SH-SY5Y (cell line): ENCODE results near the gene EML2.

Experiments
- GATA2 ChIP-seq: IDR thresholded peaks from 2 replicates; pipeline ENCODE4 v1.6.1; 2011; ENCODE audit warnings: mild to moderate bottlenecking, low read depth, low read length
- GATA3 ChIP-seq: IDR thresholded peaks from 2 replicates; pipeline ENCODE4 v1.6.1; 2011; ENCODE audit warnings: low read depth, mild to moderate bottlenecking, low read length, moderate library complexity

Gene EML2

DNA sequence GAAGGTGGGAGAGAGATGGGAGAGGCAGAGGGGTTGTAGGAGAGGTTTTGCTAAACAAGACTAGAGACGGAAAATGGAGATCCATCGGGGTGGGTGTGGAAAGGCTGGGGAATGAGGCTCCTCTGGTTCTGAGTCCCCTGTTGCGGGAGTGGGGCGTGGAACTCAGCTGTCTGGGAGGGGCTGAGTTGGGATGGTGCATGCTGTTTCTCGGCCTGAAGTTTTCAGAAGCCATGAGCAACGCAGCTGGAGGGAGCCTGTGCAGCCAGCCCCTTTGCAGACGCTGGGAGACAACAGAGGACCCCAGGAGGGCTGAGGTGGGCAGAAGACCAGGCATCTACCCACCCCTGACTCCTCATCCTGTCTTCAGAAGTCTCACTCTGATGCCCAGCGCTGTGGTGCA lies 21.4 kb upstream of the EML2 start:
- TF ChIP-seq GATA2 (no peak), GATA3 (no peak)

DNA sequence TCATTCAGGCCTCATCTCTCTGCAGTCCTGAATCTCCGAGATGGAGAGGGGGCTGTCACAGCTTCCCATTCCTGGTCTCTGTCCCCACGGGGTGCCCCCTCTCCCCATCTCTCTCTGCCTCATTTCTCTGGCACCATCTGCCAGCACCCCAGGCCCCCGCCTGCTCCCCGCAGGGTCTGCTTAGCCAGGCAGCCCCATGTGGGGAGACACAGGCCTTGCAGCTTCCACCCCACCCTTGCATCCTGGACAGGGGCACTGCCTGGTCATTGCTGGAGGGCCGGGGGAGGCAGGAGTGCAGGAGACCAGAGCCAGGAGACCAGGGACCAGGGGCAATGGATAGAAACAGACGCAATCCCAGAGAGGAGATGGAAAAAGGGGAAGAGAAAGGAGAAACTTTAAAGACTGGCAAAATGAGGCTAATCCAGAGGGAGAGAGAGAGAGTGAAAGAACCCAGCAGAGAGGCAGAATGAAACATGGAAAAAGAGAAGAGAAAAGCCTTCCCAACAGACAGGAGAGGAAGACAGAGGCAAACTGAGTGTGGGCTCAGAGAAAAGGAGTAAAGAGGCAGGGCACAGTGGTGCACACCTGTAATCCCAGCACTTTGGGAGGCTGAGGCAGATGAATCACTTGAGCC lies 20.0 kb upstream of the EML2 start:
- no peak for TF ChIP-seq GATA3
- no peak for TF ChIP-seq GATA2

DNA sequence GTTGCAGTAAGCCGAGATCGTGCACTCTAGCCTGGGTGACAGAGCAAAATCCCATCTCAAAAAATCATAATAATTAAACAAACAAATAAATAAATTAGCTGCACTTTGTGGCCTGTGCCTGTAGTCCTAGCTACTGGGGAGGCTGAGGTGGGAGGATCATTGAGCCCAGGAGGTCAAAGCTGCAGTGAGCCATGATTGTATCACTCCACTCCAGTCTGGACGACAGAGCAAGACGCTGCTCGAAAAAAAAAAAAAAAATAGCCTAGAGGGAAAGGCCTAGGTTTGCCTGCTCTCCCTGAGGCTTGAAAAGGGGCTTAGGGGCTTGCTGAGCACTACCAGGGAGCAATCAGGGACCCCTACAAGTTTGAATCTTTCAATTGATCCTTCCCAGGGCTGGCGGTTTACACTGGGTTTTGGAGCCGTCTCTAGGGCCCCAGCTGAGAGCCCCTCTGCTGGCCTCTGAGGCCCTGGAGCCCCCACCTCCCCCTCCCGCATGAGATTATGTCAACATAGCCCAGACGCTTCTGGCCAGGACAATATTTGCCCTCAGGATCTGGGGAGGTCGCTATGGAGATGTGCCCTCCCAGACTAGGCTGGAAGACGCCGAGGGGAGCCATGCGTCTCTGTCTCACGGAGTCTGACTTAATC lies 18.4 kb upstream of the EML2 start:
- TF ChIP-seq GATA3, result no peak
- no peak for TF ChIP-seq GATA2

DNA sequence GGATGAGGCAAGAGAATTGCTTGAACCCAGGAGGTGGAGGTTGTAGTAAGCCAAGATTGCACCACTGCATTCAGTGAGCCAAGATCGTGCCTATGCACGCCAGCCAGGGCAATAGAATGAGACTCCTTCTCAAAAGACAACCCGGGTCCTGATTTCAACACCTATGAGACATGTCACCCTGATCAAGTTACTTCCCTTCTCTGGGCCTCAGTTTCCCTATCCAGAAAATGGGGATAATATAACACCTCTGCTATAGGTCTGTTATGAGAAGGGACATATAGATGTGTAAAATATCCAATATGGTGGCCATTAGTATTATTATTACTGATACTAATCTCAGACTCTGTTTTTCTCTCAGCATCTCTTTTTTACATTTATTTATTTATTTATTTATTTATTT lies 15.9 kb upstream of the EML2 start:
- TF ChIP-seq GATA3 (no peak), GATA2 (no peak)

DNA sequence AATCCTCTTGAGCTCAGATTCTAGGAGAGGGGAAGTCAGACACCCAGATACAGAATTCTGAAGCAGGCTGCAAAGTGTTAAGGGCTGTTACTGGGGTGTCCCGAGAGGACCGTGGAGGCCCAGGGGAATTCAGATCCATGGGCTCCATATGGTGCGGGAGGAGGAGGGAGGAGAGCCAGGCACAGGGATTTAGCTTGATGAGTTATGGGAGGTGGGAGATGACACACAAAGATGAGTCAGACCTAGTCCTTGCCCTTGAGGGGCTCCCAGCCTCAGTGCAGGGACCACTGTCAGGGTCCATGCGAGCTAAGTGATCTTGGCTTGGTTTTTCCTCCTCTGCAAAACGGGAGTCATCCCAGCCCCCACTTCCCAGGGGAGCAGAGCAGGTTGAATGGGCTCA lies 14.4 kb upstream of the EML2 start:
- no peak for TF ChIP-seq GATA3
- no peak for TF ChIP-seq GATA2

DNA sequence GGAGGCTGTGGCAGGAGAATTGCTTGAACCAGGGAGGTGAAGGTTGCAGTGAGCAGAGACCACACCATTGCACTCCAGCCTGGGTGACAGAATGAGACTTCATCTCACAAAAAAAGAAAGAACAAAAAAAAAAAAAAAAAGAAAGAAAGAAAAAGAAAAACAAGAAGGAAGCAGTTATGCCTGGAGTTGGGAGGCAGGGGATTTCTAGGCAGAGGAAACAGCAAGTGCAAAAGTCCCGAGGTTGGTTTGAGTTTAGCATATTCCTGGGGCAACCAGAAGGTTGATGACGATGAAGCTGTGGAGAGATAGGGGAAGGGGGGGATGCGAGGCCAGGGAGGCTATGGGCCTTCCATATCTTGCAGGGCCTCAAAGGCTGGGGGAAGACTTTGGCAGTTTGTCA lies 11.5 kb upstream of the EML2 start:
- TF ChIP-seq GATA2, result no peak
- no peak for TF ChIP-seq GATA3

DNA sequence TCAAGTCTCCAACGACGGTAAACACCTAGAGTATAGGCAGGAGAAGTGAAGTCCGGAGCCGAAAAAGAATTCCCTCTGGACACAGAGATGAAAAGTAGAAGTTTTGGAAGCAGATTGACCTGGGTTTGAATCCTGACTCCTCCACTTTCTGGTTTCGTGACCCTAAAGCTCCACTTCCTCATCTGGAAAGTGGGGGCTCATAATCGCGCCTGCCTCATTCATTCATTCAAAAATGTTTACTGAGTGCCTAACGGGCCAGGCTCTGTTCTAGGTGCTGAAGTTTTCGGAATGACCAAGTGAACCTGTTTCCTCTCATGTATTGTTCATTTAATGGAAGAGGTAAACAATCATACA lies 7.1 kb upstream of the EML2 start:
- TF ChIP-seq GATA2 (no peak), GATA3 (no peak)

DNA sequence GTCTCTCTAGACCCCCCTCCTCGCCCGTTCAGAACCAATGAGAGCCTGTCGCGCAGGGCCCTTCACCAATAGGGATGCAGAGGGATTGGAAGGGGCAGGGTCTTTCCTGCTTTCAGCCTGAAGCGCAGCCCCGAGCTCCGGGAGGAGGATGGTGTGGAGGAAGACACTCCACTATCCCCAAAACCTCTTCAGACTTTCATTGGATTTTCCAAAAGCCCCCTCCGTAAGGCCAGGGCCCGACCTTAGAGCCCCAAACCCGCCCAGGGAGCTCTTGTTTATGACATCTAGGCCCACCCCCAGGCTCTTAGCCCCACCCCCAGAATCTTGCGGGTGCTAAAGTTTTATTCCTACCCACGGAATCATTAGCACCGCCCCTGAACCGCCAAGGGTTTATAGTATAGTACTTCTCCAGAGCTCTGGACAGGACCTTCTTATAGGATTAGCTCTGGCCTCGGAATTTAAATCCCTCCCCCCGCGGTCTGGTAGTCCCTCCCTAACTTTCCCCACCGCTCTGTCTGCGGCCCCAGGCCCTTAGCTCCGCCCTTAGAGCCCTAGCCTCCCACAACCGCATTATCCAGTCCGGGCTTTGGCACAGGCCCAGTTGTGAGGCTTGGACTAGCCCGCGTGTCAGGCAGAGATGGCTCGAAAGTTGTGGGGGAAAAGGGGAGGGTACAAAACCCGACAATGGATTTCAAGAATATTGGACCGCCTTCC lies 6.6 kb upstream of the EML2 start:
- no peak for TF ChIP-seq GATA3
- TF ChIP-seq GATA2, result no peak

DNA sequence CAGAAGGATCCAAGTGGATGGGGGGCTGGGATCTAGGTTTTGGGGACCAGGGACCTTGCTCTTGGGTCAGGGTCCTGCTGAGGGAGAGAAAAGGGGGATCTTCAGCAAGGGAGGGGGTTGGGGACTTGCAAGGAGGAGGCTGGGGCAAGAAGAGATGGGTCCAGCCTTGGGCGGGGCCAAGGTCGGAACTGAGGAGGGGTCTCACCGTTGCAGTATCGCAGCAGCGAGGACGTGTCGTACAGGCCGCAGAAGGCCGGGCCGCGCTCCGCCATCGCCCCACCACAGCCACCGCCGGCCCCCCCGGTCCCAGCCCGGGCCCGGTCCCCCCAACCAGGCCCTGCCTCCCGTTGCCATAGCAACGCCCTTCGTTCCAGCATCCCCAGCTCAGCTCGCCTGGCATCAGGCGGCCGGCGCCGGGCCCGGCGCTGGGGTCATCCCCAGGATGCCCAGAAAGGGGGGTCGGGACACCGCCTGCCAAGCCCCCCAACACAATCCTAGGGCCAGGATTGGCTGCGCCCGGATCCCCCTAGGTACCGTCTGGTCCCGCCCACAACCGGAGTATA lies 6.0 kb upstream of the EML2 start:
- TF ChIP-seq GATA3, result no peak
- TF ChIP-seq GATA2, result no peak

DNA sequence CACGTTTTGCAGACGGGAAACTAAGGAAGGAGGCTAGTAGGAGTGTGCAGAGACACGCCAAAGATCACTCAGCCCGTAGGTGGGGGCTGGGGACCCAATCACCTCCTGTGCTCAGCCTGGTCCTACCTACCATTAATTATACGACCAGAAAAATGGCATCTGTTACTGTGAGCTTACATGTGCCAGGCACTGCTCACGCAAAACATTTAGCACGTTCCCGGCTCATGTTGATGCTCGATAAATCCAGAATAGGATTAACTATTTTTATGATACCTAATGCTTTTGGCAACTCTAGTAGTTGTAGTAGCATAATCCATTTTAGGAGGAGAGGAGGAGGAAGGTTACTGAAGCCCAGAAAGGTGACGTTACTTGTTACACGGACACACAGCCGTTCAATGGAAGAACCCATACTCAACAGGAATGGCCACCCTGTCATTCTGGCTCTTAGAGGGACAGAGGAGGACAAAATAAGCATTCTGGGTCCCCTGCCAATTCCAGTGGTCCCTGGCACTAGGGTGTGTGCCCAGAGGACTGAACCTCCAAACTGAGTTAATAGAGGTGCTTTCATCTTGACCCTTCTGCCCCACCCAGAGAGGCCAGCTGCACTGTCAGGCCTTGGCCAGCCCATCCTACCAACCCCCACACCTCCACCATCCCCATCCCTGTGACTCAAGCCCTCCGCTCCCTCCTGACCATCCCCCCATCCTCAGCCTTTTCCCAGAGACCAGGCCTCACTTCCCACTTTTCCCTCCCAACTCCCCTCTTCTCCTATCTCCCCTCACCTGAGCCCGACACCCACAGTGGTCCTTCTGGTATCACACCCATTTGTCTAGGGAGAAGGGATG lies 5.0 kb upstream of the EML2 start:
- TF ChIP-seq GATA3 (no peak), GATA2 (no peak)

DNA sequence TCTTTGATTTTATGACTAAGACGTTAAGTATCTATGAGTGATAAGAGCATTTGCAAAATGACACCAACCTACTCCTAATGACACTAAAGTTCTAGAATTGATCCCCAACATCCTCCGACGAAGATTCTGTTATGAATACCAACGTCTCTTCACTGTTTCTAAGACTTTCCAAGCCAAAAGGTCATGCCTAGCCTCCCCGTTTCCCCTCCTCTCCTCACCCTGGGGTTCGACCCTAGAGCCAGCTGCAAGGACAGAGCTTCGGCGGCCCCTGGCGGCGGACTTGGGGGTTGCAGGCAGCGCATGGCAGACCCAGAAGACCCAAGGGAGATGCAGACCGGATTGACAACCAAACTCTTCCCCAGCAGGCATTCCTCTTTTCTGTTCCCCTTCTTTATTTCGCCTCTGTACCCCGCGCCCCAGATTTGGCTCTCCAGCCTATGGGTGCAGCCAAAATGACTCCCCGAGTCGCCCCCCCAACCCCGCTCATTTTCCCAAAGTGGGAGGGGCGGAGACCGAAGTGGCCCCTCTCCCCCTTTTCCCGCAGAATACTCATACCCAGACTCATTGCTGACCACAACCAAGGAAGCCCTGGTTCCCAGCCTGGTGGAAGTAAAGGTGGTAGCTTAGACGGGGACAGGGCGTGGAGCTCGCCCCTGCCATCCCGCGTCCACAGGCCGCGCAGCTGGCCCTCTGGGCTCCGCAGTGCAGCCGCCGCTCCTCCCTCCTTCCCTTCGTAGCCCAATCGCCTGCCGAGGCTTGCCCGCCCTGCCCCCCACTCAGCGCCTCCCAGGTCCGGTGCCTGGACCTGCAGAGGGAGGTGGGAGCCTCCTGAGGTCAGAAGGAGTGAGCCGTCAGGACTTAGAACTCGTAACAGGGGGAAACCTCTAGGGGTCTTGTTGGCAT lies 4.1 kb upstream of the EML2 start:
- TF ChIP-seq GATA3, result no peak
- TF ChIP-seq GATA2, result no peak

DNA sequence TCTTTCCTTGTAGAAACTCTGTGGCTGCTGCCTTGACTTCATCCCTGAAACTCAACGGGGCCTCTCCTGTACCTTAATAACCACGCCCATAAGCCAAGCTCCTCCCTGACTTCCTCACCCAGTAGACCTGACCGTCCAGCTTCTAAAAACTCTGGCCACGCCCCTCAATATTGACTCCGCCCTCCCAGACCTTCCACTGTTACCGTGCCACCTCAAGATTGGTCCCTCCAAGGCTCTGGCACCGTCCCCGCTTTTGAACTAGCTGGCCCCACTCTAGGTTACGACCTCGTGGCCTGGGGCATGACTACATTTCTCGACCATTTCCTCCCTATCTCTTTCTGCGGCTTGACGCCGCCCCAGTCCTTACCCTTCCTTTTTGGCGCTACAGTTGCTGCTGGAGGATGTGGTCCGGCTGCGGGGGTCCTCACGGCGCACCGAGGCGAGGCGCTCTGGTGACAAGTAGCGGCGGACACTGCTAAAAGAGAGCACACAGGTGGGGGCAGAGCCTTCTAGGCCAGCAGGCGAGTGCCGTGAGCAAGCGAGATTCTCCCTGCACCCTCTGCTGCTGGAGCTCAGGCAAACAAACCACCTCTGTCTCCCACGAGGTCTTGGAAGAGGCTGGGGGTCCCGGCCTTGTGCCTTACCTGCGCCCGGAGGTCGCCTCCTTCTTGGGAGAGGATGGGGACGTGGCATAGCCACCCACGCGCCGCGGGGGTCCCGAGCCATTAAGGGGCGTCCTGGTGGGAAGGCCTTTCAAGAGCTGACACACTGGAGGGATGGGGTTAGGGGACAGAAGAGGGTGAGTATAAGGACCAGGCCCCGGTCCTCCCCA lies 2.3 kb upstream of the EML2 start:
- TF ChIP-seq GATA2, result no peak
- no peak for TF ChIP-seq GATA3

DNA sequence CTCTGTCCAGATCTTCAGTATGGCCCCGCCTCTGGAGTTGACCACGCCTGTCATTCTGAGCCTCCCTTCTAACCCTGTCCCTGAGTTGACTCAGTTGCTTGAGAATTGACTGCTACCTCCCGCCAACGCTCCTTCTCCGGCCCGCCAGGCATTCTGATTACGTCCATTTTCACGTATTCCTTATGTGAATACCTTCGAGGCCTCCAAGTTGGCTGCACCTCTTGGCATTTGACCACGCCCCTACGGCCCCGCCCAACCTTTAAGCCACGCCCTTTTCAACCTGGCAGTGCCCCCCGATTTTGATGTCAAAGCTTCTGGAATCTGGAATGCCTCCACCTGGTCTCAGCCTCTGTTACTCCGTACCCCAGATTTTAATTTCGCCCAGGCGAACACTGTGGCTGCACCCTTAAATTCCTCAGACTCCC lies 1.7 kb upstream of the EML2 start:
- TF ChIP-seq GATA3, result no peak
- no peak for TF ChIP-seq GATA2

DNA sequence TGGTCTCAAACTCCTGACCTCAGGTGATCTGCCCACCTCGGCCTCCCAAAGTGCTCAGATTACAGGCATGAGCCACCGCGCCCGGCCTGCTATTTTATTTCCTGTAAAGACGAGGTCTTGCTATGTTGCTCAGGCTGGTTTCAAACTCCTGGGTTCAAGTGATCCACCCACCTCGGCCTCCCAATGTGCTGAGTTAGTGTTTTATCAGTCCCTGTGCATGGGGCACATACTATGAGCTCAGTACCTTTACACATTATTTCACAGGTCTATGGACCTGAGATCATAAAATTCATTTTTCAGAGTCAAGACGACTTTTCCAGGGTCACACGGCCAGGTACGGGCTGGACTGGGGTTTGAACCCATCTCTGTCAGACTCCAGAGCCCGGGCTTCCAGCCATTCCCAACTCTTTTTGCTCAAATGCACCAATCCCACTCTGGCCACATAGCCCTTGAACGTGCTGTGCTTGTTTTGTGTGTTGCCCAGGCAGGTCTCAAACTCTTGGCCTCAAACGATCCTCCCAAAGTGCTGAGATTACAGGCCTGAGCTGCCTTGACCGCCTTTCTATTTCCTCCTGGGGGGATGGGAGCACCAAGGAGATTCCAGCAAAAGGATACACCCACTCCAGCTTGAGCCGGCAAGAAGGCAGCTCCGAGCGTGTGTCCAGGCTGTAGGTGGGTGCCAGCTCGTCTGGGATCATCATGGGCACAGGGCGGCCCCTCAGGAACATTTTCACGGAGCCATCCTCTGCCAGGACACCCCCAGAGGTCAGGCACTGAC lies 1.1 kb downstream of the EML2 start:
- TF ChIP-seq GATA2 (no peak), GATA3 (no peak)
